CD4-positive, alpha-beta T cell treated with Interleukin-21 for 1 hour (primary cell): ENCODE results near the gene PTPRM.
"Not testable (repeated sequence)": the region's sequence is repeated elsewhere in the genome, so short reads cannot be mapped to it uniquely, and the experiment has no call there.

ENCODE experiments used
- DNase-seq: peaks from one replicate; pipeline ENCODE4 v3.0.0-alpha.2; 2020

The PTPRM gene

GRCh38 chr18:7733642-7734041 is 166.5 kb downstream of the PTPRM start:
- no peak for DNase-seq

DNA sequence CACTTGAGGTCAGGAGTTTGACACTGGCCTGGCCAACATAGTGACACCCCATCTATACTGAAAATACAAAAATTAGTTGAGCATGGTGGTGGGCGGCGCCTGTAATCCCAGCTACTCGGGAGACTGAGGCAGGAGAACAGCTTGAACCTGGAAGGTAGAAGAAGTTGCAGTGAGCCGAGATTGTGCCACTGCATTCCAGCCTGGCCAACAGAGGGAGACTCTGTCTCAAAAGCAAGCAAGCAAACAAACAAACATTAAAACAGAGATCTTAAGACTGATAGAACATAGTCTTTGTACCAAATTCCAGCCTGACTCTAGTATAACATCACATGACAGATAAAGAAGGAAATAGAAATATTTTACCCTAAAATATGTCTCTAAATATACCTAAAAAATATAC is 168.1 kb downstream of the PTPRM start:
- DNase-seq: no peak

- no peak for DNase-seq
Observed at GRCh38 chr18:7735626-7736175, 168.6 kb downstream of the PTPRM start.

- not testable (repeated sequence) for DNase-seq
Observed at GRCh38 chr18:7736526-7736925, 169.4 kb downstream of the PTPRM start.

- DNase-seq: no peak
Observed at GRCh38 chr18:7737550-7737949, 170.4 kb downstream of the PTPRM start.

GRCh38 chr18:7740821-7741220 is 173.7 kb downstream of the PTPRM start:
- DNase-seq: no peak

GRCh38 chr18:7741640-7742039 is 174.5 kb downstream of the PTPRM start:
- no peak for DNase-seq

DNA sequence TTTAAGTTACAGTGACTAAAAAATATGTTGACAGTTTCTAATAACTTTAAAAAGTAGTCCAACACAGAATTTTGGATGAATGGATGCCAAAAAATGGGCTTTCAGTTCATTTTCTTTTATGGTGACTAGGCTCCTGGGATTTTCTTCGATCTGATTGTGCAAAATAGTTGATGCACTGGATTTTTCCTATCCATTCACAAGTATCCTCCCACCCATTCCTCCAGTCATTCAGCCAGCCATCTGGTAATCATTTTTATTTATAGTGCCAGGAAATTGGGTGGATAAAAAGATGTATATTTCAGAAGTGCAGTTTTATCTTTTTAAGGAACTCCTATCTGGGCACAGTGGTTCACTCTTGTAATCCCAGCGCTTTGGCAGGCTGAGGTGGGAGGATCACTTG is 175.1 kb downstream of the PTPRM start:
- no peak for DNase-seq

DNA sequence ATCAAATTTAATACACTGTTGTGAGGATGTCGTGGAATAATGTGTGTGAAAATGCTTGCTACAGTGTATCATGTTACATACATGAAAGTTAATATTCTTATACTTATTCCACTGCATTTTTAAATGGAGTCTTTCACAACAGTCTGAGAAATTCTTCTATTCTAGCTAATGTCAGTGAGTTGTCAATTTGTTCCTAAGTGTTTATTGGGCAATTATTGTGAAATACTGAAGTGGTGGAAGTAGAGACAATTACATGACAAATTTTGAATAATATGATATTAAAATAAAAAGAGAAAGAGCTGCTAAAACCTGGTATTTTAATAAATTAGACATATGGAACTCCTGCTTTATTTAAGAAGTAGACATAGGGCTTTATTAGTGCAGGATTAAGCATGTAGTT is 176.1 kb downstream of the PTPRM start:
- no peak for DNase-seq

DNA sequence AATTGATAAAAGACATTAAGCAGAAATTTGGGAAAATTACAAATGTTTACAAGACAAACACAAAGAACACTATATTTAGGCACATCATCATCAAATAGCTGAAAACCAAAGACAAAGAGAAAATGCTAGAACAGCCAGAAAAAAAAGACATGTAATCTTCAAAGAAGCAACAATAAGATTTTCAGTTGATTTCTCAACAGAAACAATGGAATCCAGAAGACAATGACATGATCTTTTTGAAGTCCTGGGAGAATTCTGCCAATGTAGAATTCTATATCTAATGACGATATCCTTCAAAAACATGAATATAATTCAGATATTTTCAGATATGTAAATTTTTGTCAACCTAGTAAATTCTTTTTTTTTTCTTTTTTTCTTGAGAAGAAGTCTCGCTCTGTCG is 179.0 kb downstream of the PTPRM start:
- DNase-seq: no peak

- no peak for DNase-seq
Observed at GRCh38 chr18:7748251-7749007, 181.3 kb downstream of the PTPRM start.

GRCh38 chr18:7749008-7749405 is 181.9 kb downstream of the PTPRM start:
- no peak for DNase-seq

- no peak for DNase-seq
Observed at GRCh38 chr18:7749510-7749981, 182.4 kb downstream of the PTPRM start.

GRCh38 chr18:7750095-7750663 is 183.1 kb downstream of the PTPRM start:
- DNase-seq: no peak

DNA sequence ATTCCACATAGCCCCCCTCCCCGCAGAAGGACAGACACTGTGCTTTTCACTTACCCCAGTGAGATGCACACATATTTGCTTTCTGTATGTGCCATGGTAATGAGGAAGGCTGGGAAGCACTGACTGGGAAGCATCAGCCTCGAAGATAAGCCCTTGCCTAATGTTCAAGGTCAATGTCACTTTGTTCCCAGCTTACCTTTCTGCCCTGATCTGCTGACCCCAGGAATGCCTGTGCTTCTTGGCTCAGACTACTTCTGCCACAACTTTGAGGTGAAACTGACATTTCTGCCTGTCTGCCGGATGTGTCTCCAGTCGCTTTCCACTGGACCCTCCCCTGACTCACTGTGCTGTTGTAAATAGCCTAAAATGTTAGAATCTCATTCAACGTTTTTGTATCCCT is 183.8 kb downstream of the PTPRM start:
- DNase-seq: no peak

GRCh38 chr18:7754258-7754657 is 187.1 kb downstream of the PTPRM start:
- no peak for DNase-seq

DNA sequence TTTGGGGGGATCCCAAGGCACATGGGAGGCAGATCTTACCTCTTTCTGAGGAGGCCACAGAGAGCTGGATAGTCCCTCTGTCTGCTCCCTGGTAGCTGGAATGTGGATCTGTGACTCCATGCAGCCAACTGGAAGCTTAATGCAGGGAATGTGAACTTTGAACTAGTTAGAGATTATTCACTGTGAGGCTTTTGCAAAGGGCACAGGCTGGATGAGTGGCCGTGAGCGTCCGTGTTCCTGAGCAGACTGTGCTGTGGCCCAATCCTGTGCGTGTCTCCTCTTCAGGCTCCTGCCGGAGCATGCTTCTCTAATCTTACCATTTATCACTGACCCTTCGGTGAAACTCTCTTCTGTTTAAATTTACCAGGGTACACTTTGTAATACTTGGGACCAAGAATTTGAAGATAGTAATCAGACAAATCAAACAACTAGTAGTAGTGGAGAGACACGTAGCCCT is 187.6 kb downstream of the PTPRM start:
- no peak for DNase-seq

DNA sequence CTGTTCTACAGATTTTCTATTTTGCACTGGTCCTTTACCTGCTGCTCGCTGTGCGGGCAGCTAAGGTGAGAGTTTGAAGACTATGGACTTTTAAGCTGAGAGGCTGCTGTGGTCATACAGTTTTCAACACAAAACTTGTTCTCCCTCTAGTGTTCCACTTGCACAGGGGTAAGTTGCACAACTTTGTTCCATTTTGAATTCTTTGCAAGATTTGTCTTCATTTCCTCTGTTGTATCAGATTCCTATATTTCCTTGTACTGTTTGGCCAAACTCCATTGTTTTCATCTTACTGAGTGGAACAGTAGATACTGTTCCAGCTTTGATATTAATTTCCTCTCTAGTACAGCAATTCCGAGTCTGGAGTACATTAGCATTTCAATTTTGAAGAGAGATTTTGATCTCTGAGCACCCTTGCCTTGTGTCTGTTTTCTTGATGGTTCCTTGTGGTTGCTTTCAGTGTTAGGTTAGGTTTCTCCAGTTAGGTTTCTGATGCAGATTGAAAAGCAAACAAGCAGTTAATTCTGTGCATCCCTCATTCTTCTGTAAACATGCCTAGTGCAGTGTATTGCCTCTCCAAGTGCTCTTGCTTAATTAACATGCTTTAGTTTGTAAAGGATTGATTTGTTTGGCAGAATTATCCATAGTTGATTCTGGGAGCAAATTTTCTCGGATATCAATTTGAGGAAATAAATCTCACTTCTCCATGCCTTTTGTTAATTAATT is 188.8 kb downstream of the PTPRM start:
- no peak for DNase-seq

- no peak for DNase-seq
Observed at GRCh38 chr18:7757175-7757574, 190.1 kb downstream of the PTPRM start.

DNA sequence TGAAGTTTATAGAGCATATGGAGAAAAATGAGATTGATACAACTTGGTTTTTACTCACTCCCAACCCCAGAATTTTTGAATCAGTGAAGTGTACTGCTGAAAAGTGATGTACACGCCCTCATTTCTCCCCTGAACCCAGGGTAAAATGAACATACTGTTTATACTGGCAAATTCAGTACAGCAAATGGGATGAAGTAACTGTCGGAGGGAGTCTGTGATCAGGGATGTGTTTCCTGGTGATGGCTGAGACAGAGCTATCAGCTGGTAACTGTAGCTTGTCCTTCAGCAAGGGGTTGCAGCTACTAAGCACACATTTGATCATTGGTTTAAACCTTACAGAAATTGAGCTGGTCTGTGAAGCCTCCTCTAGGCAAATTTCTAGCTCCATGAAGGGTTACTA is 191.6 kb downstream of the PTPRM start:
- no peak for DNase-seq

- no peak for DNase-seq
Observed at GRCh38 chr18:7760967-7761948, 194.1 kb downstream of the PTPRM start.

- DNase-seq: no peak
Observed at GRCh38 chr18:7764405-7764804, 197.3 kb downstream of the PTPRM start.
